RWPE2 (cell line): Measurements from ENCODE around the gene RBBP8NL.

Experiments used
- ATAC-seq: fragments of 200-7000 bp; cut with Tn5 transposase; 3 replicates; pipeline ENCODE4 v1.9.1; 2021; ENCODE audit warnings: low read depth
- DNase-seq: peaks from one replicate; pipeline ENCODE4 v3.0.0-alpha.2; 2020; ENCODE audit warnings: low spot score
- H3K27ac ChIP-seq: fragments of 450-650 bp; 2 replicates; pipeline ENCODE4 v1.5.1; 2017; ENCODE audit warnings: mild to moderate bottlenecking; ENCODE audit not compliant: poor library complexity, severe bottlenecking
- H3K27me3 ChIP-seq: fragments of 250-450 bp; sonication (Bioruptor Pico); 2 replicates; pipeline ENCODE4 v1.5.1; 2021; ENCODE audit warnings: mild to moderate bottlenecking, moderate library complexity; ENCODE audit not compliant: insufficient read depth, poor library complexity, severe bottlenecking
- H3K36me3 ChIP-seq: fragments of 250-450 bp; sonication (Bioruptor Pico); 2 replicates; pipeline ENCODE4 v1.5.1; 2020; ENCODE audit warnings: low read depth, mild to moderate bottlenecking, moderate library complexity
- H3K4me1 ChIP-seq: fragments of 250-450 bp; sonication (Bioruptor Pico); 2 replicates; pipeline ENCODE4 v1.5.1; 2021; ENCODE audit warnings: mild to moderate bottlenecking, moderate library complexity; ENCODE audit not compliant: insufficient read depth, poor library complexity, severe bottlenecking
- H3K4me3 ChIP-seq: fragments of 250-450 bp; sonication (Bioruptor Pico); 2 replicates; pipeline ENCODE4 v1.5.1; 2021; ENCODE audit warnings: mild to moderate bottlenecking, moderate library complexity; ENCODE audit not compliant: severe bottlenecking
- H3K9me3 ChIP-seq: fragments of 250-450 bp; sonication (Bioruptor Pico); 2 replicates; pipeline ENCODE4 v1.5.1; 2021; ENCODE audit warnings: mild to moderate bottlenecking, moderate library complexity; ENCODE audit not compliant: severe bottlenecking
- TF ChIP-seq, protein P1 (sequence below): fragments of 450-650 bp; IDR thresholded peaks from one replicate; pipeline ENCODE4 v1.5.1; 2017; ENCODE audit warnings: mild to moderate bottlenecking, moderate library complexity; ENCODE audit not compliant: poor library complexity, severe bottlenecking

RBBP8NL gene

GRCh38 chr20:62422636-62423325 is 4.6 kb downstream of the RBBP8NL start:
- TF ChIP-seq, protein P1, sequence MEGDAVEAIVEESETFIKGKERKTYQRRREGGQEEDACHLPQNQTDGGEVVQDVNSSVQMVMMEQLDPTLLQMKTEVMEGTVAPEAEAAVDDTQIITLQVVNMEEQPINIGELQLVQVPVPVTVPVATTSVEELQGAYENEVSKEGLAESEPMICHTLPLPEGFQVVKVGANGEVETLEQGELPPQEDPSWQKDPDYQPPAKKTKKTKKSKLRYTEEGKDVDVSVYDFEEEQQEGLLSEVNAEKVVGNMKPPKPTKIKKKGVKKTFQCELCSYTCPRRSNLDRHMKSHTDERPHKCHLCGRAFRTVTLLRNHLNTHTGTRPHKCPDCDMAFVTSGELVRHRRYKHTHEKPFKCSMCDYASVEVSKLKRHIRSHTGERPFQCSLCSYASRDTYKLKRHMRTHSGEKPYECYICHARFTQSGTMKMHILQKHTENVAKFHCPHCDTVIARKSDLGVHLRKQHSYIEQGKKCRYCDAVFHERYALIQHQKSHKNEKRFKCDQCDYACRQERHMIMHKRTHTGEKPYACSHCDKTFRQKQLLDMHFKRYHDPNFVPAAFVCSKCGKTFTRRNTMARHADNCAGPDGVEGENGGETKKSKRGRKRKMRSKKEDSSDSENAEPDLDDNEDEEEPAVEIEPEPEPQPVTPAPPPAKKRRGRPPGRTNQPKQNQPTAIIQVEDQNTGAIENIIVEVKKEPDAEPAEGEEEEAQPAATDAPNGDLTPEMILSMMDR = no peak
- peaks cover 7% of the 10 kb centered on the region for H3K4me1 ChIP-seq
- DNase-seq (peak; percentile 83), ATAC-seq (no peak)
- no peak overlapping the region for H3K4me3 ChIP-seq
- H3K27me3 ChIP-seq = no peaks in the 10 kb centered on the region
- no peaks in the 10 kb centered on the region for H3K36me3 ChIP-seq
- H3K9me3 ChIP-seq = no peaks in the 10 kb centered on the region
- H3K27ac ChIP-seq = no peak overlapping the region

DNA sequence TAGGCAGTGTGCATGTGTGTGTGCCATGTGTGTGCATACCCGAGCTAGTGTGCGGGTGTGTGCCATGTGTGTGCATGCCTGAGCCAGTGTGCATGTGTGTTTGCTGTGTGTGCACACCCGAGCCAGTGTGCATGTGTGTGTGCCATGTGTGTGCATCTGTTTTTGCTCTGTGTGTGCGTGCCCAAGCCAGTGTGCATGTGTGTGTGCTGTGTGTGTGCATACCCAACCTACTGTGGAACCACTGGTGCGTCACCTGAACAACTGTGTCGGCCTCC is 5.7 kb downstream of the RBBP8NL start:
- H3K27me3 ChIP-seq = no peaks in the 10 kb centered on the region
- H3K9me3 ChIP-seq = no peaks in the 10 kb centered on the region
- no peaks in the 10 kb centered on the region for H3K4me1 ChIP-seq
- DNase-seq (no peak), ATAC-seq (no peak)
- no peak overlapping the region for H3K4me3 ChIP-seq
- H3K27ac ChIP-seq = no peak overlapping the region
- TF ChIP-seq, protein P1 = no peak
- no peaks in the 10 kb centered on the region for H3K36me3 ChIP-seq

GRCh38 chr20:62420846-62421715 is 6.3 kb downstream of the RBBP8NL start:
- H3K36me3 ChIP-seq = no peaks in the 10 kb centered on the region
- TF ChIP-seq, protein P1 = no peak
- no peak for DNase-seq
- no peak overlapping the region for H3K27ac ChIP-seq
- no peaks in the 10 kb centered on the region for H3K27me3 ChIP-seq
- no peaks in the 10 kb centered on the region for H3K9me3 ChIP-seq
- H3K4me3 ChIP-seq = no peak overlapping the region
- no peaks in the 10 kb centered on the region for H3K4me1 ChIP-seq
- no peak for ATAC-seq

- Histone ChIP-seq H3K36me3 (no peaks in the 10 kb centered on the region), H3K9me3 (no peaks in the 10 kb centered on the region)
- DNase-seq = peak; percentile 81
Observed at GRCh38 chr20:62419759-62420158, 7.6 kb downstream of the RBBP8NL start.

More at GRCh38 chr20:62419759-62420158, 7.6 kb downstream of the RBBP8NL start:
- TF ChIP-seq, protein P1 = no peak
- no peak overlapping the region for H3K4me3 ChIP-seq
- ATAC-seq = no peak
- H3K27me3 ChIP-seq = no peaks in the 10 kb centered on the region
- no peaks in the 10 kb centered on the region for H3K4me1 ChIP-seq
- no peak overlapping the region for H3K27ac ChIP-seq
